Fibroblast of skin of back (primary cell): Measurements from ENCODE around the gene RELB.

Experiments used
- DNase-seq: peaks from one replicate; pipeline ENCODE4 v3.0.0-alpha.2; 2013

RELB gene

GRCh38 chr19:45027371-45027770, 26.1 kb downstream of the RELB start:
- no peak for DNase-seq

- DNase-seq: no peak
These were observed 29.6 kb downstream of the RELB start for GRCh38 chr19:45030825-45031224.

DNA sequence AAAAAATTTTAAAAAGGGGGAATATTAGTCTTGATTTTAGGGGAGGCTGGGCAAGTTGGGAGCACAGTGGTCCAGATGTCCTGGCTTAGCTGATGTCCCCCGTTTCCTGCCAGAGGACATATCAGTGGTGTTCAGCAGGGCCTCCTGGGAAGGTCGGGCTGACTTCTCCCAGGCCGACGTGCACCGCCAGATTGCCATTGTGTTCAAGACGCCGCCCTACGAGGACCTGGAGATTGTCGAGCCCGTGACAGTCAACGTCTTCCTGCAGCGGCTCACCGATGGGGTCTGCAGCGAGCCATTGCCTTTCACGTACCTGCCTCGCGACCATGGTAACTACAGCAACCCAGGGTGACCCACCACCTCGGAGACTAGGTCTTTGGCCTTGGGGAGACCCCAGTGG, 31.2 kb downstream of the RELB start:
- DNase-seq: no peak

GRCh38 chr19:45035755-45036154, 34.5 kb downstream of the RELB start:
- no peak for DNase-seq

- DNase-seq: no peak
These were observed 36.3 kb downstream of the RELB start for GRCh38 chr19:45037393-45038169.

DNA sequence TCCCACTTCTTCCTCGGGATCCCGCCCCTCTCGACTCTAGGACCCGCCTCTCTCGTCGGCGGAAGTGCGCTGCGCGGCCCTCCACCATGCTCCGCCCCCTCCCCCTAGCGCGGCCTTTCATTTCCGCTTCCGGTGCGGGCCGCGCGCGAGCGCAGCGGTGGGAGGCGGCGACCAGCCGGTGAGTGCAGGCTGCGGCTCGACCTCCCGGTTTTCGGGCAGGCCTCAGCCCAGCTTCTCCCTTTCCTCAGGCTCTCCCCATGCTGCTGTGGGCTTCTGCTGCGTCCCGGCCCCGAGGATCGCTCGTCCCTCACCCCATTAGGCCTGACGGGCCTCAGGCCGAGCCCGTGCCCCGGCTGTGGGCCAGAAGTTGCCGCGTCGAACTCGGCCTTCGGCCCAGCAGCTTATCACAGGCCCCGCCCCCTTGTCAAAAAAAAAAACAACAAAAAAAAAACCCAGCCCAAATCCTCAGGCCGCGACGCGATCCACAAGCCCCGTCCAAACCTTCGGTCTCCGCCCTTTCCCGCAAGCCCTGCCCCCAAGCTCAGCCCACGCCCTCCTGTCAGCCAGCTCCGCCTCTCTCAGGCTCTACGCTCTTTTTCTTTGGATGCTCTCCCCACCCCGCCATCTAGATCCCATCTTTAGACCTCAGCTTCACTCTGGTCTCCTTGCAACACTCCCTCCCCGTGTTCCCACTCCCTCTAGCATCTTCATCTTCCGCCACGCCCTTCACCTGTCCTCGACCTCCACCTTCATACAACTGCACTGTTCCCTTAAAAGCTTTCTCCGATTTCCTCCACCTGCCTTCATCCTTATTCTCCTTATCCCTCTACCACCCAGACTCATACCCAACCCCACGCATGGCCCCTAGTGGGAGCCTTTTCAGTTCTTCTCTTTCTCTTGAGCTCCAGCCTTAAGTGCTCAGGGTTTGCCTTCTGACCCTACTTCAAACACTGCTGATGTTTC, 37.9 kb downstream of the RELB start, which contains the start of gene CLASRP:
CLASRP (plus strand) TSS at position 115 of the 963 bp plus-strand sequence. CDS start 1,168 bp downstream, outside the sequence.
- peak; percentile 90 for DNase-seq

- no peak for DNase-seq
These were observed 39.0 kb downstream of the RELB start for GRCh38 chr19:45040059-45040771.

DNA sequence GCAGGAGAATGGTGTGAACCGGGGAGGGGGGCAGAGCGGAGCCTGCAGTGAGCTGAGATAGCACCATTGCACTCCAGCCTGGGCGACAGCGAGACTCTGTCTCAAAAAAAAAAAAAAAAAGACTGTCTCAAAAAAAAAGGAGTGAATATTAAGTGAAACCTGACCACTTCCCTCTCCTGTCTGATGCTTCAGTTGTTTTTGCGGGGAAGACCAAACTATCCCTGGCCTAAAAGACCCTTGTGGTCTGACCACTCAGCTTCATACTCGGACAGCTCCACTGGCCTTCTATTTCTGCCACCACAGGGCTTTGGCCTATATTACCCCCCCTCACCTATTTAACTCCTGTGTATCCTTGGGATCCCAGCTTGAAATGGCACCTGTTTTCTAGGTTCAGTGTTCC, 39.9 kb downstream of the RELB start:
- DNase-seq: no peak

GRCh38 chr19:45045671-45046353, 44.5 kb downstream of the RELB start:
- DNase-seq: no peak

GRCh38 chr19:45046355-45046754, 45.1 kb downstream of the RELB start:
- no peak for DNase-seq

GRCh38 chr19:45047188-45047797, 46.0 kb downstream of the RELB start:
- no peak for DNase-seq

GRCh38 chr19:45049073-45049736, 47.9 kb downstream of the RELB start:
- DNase-seq: no peak

GRCh38 chr19:45050036-45050435, 48.8 kb downstream of the RELB start:
- no peak for DNase-seq

DNA sequence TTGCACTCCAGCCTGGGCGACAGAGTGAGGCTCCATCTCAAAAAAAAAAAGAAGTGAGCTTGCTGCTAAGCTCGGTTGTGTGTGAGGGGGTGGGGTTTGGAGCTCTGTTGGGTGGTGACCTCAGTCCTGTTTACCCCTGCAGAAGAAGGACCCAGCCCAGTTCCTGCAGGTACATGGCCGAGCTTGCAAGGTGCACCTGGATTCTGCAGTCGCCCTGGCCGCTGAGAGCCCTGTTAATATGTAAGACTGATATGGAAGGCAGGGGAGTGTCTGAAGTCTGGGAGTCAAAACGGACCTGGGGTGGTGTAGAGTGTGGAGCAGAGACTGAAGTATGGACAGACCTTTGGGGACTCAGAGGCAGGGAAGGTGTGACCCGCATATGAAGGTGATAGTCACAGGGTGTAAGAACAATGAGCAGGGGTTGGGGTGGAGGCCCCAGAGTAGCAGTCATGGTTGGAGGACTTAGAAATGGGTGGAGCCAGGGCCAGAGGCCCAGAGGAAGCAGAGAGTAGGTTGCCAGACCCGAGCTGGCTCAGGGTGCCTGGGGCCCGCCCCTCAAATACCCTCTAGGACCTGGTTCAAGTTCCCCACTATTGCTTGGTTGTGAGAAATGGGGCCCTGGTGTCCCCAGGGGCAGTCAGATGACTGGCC, 50.8 kb downstream of the RELB start:
- no peak for DNase-seq

DNA sequence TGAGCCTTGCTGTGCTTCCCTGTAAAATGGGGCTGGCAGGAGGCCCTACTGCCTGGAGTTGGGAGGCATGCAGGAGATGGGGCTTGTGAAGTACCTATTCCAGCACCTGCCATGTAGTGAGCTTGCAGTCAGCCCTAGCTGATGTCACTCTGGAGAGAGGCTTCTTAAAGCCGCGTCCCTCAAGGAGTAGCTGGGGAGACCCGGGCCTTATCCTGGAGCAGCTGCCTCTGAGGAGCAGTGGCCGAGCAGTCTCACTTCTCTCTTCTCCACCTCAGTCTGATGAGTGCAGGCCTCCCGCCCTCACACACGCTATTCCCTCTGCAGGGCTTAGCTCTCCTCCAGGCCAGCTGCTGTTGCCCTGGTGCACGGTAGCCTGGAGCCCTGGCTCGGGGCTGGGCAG, 55.6 kb downstream of the RELB start:
- DNase-seq: no peak

- DNase-seq: no peak
These were observed 56.2 kb downstream of the RELB start for GRCh38 chr19:45057444-45057843.

- DNase-seq: no peak
These were observed 57.4 kb downstream of the RELB start for GRCh38 chr19:45058622-45059159.

DNA sequence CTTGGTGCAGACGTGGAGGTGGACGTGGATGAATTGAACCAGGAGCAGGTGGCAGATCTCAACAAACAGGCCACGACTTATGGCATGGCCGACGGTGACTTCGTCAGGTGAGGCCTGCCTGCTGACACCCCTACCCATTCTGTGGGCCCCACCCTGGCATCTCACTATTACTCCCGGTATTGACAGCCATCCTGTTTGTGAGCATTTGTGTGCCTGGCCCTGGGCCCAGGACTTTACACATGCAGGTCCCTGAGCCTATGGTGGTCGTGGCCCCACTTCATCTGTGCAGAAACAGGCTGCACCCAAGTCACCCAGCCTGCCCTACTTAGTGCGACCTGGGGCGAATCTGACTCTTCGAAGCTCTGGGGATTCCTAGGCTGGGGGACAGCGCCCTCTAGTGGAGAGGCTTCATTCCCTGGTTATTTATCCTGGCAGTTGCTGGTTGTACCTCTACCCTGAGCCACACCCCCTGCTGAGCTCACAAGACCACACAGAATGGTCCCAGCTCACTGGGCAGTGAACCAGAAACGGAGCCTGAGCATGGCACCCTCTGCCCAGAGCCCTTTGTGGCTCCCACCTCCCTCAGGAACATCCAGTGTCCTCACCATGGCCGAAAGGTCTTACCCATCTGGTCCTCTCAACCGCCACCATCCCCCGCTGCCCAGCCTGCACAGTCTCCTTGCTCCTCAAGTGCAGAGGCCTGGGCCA, 58.1 kb downstream of the RELB start:
- peak; percentile 72 for DNase-seq

- no peak for DNase-seq
These were observed 60.7 kb downstream of the RELB start for GRCh38 chr19:45061965-45062364.
